GM12891 (cell line): ENCODE results near the gene GRIN2A.

Experiments
- POLR2AphosphoS5 ChIP-seq: IDR thresholded peaks from 2 replicates; pipeline ENCODE4 v1.6.1; 2011; ENCODE audit warnings: low read depth, low read length, control low read depth
- POU2F2 ChIP-seq: IDR thresholded peaks from 2 replicates; pipeline ENCODE4 v1.6.1; 2011; ENCODE audit warnings: low read depth, mild to moderate bottlenecking, control low read depth, low read length, moderate library complexity

DNA sequence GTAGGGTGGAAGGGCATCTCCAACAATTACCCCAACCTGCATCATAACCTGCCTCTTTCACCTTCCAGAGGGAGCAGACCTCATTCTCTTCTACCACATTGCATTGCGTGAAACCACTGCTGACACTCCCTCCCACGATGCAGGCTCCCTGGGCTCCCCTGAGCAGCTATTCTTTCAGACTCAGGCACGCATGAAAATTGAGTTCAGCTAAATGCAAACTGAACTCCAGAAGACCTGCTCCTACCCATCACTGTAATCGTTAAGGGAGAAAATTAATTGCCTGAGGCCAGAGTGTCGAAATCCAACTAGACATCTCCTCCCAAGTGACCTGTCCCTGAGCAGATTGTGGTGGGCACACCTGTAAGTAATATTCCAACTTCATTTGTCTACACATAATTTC lies 186.0 kb downstream of the GRIN2A start:
- TF ChIP-seq POU2F2, result no peak
- no peak for TF ChIP-seq POLR2AphosphoS5
